ENCODE measurements around the gene KCNG4.

Gene KCNG4

GRCh38 chr16:84190731-84191388 lies 49.0 kb downstream of the KCNG4 start, which contains the start of gene ADAD2:
TSS of gene ADAD2 (plus strand) at chr16:84191157. CDS start at chr16:84191231, 74 bp downstream.
- Histone ChIP-seq H3K27me3 (peaks cover 0 to 17% of the 10 kb centered on the region in 2 donors), H3K4me1 (peaks cover 0 to 8% (median 2%) of the 10 kb centered on the region in 4 donors), H3K9me3 (no peaks in the 10 kb centered on the region), H3K36me3 (no peaks in the 10 kb centered on the region), H3K4me3 (no peak within 1 kb of the TSS), H3K27ac (no peak within 1 kb of the TSS)
- no peak for TF ChIP-seq CTCF (IDR thresholded peaks at IDR 0.05)
- no peak for DNase-seq
- intact Hi-C loops (cut with DNase I; ENCODE audit: low total_unique reads): no loop called here

- peak; percentile 96 to 98 for TF ChIP-seq CTCF (IDR thresholded peaks at IDR 0.05)
- no peaks in the 10 kb centered on the region for H3K9me3 ChIP-seq
- peak within 1 kb of the TSS; percentile 92 to 94 for H3K4me3 ChIP-seq
- H3K36me3 ChIP-seq: peaks cover 10 to 32% (median 25%) of the 10 kb centered on the region in 3 donors
- DNase-seq: peak; percentile 93 to 95
- intact Hi-C loops (cut with DNase I; ENCODE audit: low total_unique reads): loop anchor here (10.0 kb wide), 3 partner anchors 102 to 222 kb away; partner anchors contain the start of gene NECAB2
- H3K27me3 ChIP-seq: no peaks in the 10 kb centered on the region
- H3K4me1 ChIP-seq: peaks cover 0 to 22% (median 10%) of the 10 kb centered on the region in 4 donors
- peak within 1 kb of the TSS; percentile 76 to 90 for H3K27ac ChIP-seq
Observed at GRCh38 chr16:84186685-84187437, 53.0 kb downstream of the KCNG4 start, which contains the start of gene TAF1C. TSS of gene TAF1C (minus strand) at chr16:84187057. CDS start at chr16:84184988, 2,069 bp downstream.

- peaks cover 29 to 53% (median 46%) of the 10 kb centered on the region in 3 donors for H3K36me3 ChIP-seq
- H3K9me3 ChIP-seq: no peaks in the 10 kb centered on the region
- H3K4me1 ChIP-seq: peaks cover 0 to 22% (median 10%) of the 10 kb centered on the region in 4 donors
- intact Hi-C loops (cut with DNase I; ENCODE audit: low total_unique reads): loop anchor here (10.0 kb wide), 3 partner anchors 100 to 220 kb away; partner anchors contain the start of gene NECAB2
- no peak for DNase-seq
- H3K27ac ChIP-seq: no peak overlapping the region
- no peaks in the 10 kb centered on the region for H3K27me3 ChIP-seq
- TF ChIP-seq CTCF (IDR thresholded peaks at IDR 0.05): no peak
- H3K4me3 ChIP-seq: peak overlapping the region in 1 of 2 donors; percentile 94
Observed at GRCh38 chr16:84184775-84185174, 55.0 kb downstream of the KCNG4 start.

- Histone ChIP-seq H3K27ac (no peak overlapping the region), H3K4me1 (peaks cover 0 to 22% (median 10%) of the 10 kb centered on the region in 4 donors), H3K4me3 (no peak overlapping the region), H3K36me3 (peaks cover 35 to 60% (median 54%) of the 10 kb centered on the region in 3 donors), H3K27me3 (no peaks in the 10 kb centered on the region), H3K9me3 (no peaks in the 10 kb centered on the region)
- TF ChIP-seq CTCF (IDR thresholded peaks at IDR 0.05): peak in 1 of 2 experiments; percentile 11
- intact Hi-C loops (cut with DNase I; ENCODE audit: low total_unique reads): loop anchor here (10.0 kb wide), 3 partner anchors 99 to 219 kb away; partner anchors contain the start of gene NECAB2
- DNase-seq: no peak
Observed at GRCh38 chr16:84183911-84184591, 55.8 kb downstream of the KCNG4 start.

- intact Hi-C loops (cut with DNase I; ENCODE audit: low total_unique reads): loop anchor here (10.0 kb wide), 3 partner anchors 99 to 219 kb away; partner anchors contain the start of gene NECAB2
- no peak for TF ChIP-seq CTCF (IDR thresholded peaks at IDR 0.05)
- no peak overlapping the region for H3K4me3 ChIP-seq
- DNase-seq: no peak
- peaks cover 0 to 22% (median 10%) of the 10 kb centered on the region in 4 donors for H3K4me1 ChIP-seq
- H3K27me3 ChIP-seq: no peaks in the 10 kb centered on the region
- no peak overlapping the region for H3K27ac ChIP-seq
- H3K9me3 ChIP-seq: no peaks in the 10 kb centered on the region
- H3K36me3 ChIP-seq: peaks cover 39 to 66% (median 59%) of the 10 kb centered on the region in 3 donors
Observed at GRCh38 chr16:84183572-84183875, 56.3 kb downstream of the KCNG4 start.

Data from tibial artery (tissue), 4 donors.